ENCODE results near the gene RALGPS1. TPM values are rescaled to one million over a fixed set of nuclear protein-coding genes. Genes with fewer than 3 reads are reported as not detected.

The RALGPS1 gene
- total RNA-seq, 2 experiments from 2014 or later, result 14.1 to 14.4 TPM

DNA sequence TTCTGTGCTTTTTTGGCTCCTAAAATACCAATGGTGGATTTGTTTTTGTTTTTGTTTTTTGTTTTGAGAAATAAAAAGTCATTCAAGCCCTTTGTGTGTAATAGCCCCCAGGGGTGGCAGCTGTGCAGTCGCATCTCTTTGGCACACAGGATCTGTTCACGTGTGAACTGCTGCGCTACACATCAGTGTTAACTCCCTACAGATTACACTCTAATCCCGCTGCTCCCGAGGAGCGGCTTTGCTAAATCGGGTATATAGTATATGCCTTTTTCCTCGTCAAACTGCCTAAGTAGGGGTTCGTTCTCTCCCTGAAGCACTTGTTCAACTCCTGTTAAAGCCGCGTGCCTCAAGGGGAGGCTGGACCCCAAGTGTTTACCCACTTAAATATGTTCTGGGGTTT lies 31.8 kb upstream of the RALGPS1 start:
- Histone ChIP-seq H4K20me1 (ENCODE audit: insufficient read depth, low read length) (0 out of 2 replicates have a peak, but pooled peaks cover 11% of the 10 kb centered on the region), H3K36me3 (ENCODE audit: insufficient read depth, low read length) (peaks cover 32% of the 10 kb centered on the region), H3K4me1 (ENCODE audit: insufficient read depth, low read length, poor library complexity, severe bottlenecking) (no peaks in the 10 kb centered on the region), H3K9me3 (ENCODE audit: low read length) (no peaks in the 10 kb centered on the region), H3K4me3 (ENCODE audit: low read depth, low read length, poor library complexity, severe bottlenecking) (no peak overlapping the region), H3K27ac (ENCODE audit: low read depth, low read length, poor library complexity, severe bottlenecking) (no peak overlapping the region), H2AFZ (ENCODE audit: low read length) (no peak overlapping the region), H3K9me2 (ENCODE audit: insufficient read depth, low read length) (no peaks in the 10 kb centered on the region), H3K79me2 (ENCODE audit: insufficient read depth, low read depth, low read length) (no peaks in the 10 kb centered on the region), H3K4me2 (ENCODE audit: low read length) (no peak overlapping the region)
- ChIA-PET CTCF (ENCODE audit: unreplicated experiment) (no interaction called here), POLR2A (no interaction called here)
- TF ChIP-seq EZH2phosphoT487 (IDR thresholded peaks at IDR 0.05; ENCODE audit: borderline replicate concordance, low read depth, low read length), result no peak
- TF ChIP-seq, protein P1, sequence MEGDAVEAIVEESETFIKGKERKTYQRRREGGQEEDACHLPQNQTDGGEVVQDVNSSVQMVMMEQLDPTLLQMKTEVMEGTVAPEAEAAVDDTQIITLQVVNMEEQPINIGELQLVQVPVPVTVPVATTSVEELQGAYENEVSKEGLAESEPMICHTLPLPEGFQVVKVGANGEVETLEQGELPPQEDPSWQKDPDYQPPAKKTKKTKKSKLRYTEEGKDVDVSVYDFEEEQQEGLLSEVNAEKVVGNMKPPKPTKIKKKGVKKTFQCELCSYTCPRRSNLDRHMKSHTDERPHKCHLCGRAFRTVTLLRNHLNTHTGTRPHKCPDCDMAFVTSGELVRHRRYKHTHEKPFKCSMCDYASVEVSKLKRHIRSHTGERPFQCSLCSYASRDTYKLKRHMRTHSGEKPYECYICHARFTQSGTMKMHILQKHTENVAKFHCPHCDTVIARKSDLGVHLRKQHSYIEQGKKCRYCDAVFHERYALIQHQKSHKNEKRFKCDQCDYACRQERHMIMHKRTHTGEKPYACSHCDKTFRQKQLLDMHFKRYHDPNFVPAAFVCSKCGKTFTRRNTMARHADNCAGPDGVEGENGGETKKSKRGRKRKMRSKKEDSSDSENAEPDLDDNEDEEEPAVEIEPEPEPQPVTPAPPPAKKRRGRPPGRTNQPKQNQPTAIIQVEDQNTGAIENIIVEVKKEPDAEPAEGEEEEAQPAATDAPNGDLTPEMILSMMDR (conservative IDR thresholded peaks at IDR 0.05; ENCODE audit: low read length), result no peak
- no TSS peak for BruUV-seq (replicated peaks)
- DNase-seq (ENCODE audit: low spot score), result no peak
- intact Hi-C loops (cut with micrococcal nuclease; ENCODE audit: unreplicated experiment), result no loop called here

DNA sequence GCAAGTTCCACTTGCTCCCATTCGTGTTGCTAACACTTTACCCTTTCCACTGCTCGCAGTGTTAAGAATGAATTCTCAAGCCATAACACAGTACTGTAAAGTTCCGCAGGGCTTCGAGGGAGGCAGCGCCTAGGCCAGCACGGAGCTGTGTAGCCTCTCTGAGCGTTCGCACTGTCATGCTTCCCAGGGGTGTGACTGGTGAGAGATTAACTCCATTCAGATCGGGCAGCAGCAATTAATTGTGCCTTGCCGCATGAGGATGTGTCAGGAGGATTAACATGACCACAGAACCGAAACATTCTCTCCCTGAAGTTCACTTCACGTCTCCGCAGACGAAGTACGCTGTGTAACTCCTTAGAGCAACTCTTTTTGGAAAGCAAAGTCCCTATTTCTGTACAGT lies 30.9 kb upstream of the RALGPS1 start:
- DNase-seq (ENCODE audit: low spot score), result no peak
- ChIA-PET CTCF (ENCODE audit: unreplicated experiment) (no interaction called here), POLR2A (no interaction called here)
- peaks cover 32% of the 10 kb centered on the region for H3K36me3 ChIP-seq (ENCODE audit: insufficient read depth, low read length)
- no peaks in the 10 kb centered on the region for H3K79me2 ChIP-seq (ENCODE audit: insufficient read depth, low read depth, low read length)
- no peak overlapping the region for H2AFZ ChIP-seq (ENCODE audit: low read length)
- no peak overlapping the region for H3K27ac ChIP-seq (ENCODE audit: low read depth, low read length, poor library complexity, severe bottlenecking)
- intact Hi-C loops (cut with micrococcal nuclease; ENCODE audit: unreplicated experiment), result no loop called here
- no peaks in the 10 kb centered on the region for H3K4me1 ChIP-seq (ENCODE audit: insufficient read depth, low read length, poor library complexity, severe bottlenecking)
- H3K9me3 ChIP-seq (ENCODE audit: low read length), result no peaks in the 10 kb centered on the region
- no peak overlapping the region for H3K4me3 ChIP-seq (ENCODE audit: low read depth, low read length, poor library complexity, severe bottlenecking)
- H3K4me2 ChIP-seq (ENCODE audit: low read length), result no peak overlapping the region
- no peak for TF ChIP-seq EZH2phosphoT487 (IDR thresholded peaks at IDR 0.05; ENCODE audit: borderline replicate concordance, low read depth, low read length)
- TF ChIP-seq, protein P1 (conservative IDR thresholded peaks at IDR 0.05; ENCODE audit: low read length), result no peak
- BruUV-seq (replicated peaks), result no TSS peak
- no peaks in the 10 kb centered on the region for H3K9me2 ChIP-seq (ENCODE audit: insufficient read depth, low read length)
- 0 out of 2 replicates have a peak, but pooled peaks cover 11% of the 10 kb centered on the region for H4K20me1 ChIP-seq (ENCODE audit: insufficient read depth, low read length)

DNA sequence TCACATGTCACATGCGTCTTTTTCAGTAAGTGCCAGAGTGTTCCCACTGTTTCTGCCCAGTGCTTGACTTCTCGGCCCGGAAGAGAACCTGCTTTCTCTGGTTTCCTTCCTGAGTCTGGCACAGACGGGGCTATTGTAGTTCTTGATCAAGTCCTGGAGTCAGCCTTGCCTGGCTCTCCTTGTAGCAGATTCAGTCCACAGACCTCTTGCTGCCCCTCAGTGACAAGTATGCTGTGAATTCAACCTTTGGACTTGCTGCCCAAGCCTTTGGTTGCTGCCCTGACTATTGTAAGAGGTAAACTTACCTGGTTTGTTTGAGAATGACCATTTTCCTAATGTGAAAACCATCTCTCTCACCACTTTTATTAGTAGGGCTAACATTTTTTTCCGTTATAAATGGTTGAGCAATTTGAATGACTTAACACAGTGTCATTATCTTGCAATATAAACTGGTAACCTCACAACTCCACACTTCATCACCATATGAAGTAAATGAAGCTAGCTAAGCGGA lies 29.4 kb upstream of the RALGPS1 start:
- H3K4me3 ChIP-seq (ENCODE audit: low read depth, low read length, poor library complexity, severe bottlenecking), result no peak overlapping the region
- no peaks in the 10 kb centered on the region for H3K79me2 ChIP-seq (ENCODE audit: insufficient read depth, low read depth, low read length)
- ChIA-PET POLR2A (no interaction called here), CTCF (ENCODE audit: unreplicated experiment) (no interaction called here)
- H2AFZ ChIP-seq (ENCODE audit: low read length), result no peak overlapping the region
- no peak overlapping the region for H3K27ac ChIP-seq (ENCODE audit: low read depth, low read length, poor library complexity, severe bottlenecking)
- no peak for DNase-seq (ENCODE audit: low spot score)
- H3K9me3 ChIP-seq (ENCODE audit: low read length), result no peaks in the 10 kb centered on the region
- TF ChIP-seq, protein P1 (conservative IDR thresholded peaks at IDR 0.05; ENCODE audit: low read length), result no peak
- no peak for TF ChIP-seq EZH2phosphoT487 (IDR thresholded peaks at IDR 0.05; ENCODE audit: borderline replicate concordance, low read depth, low read length)
- 0 out of 2 replicates have a peak, but pooled peaks cover 11% of the 10 kb centered on the region for H4K20me1 ChIP-seq (ENCODE audit: insufficient read depth, low read length)
- no peaks in the 10 kb centered on the region for H3K9me2 ChIP-seq (ENCODE audit: insufficient read depth, low read length)
- peaks cover 20% of the 10 kb centered on the region for H3K36me3 ChIP-seq (ENCODE audit: insufficient read depth, low read length)
- H3K4me2 ChIP-seq (ENCODE audit: low read length), result no peak overlapping the region
- intact Hi-C loops (cut with micrococcal nuclease; ENCODE audit: unreplicated experiment), result no loop called here
- no TSS peak for BruUV-seq (replicated peaks)
- no peaks in the 10 kb centered on the region for H3K4me1 ChIP-seq (ENCODE audit: insufficient read depth, low read length, poor library complexity, severe bottlenecking)

All from OCI-LY7 (cell line).